NCI-H69 (cell line): ENCODE data around the gene CHI3L1.

Experiments used
- DNase-seq: peaks from one replicate; lab custom pipeline; 2025; lab: John Stamatoyannopoulos, UW

CHI3L1 gene

GRCh38 chr1:203168991-203169390, 17.5 kb downstream of the CHI3L1 start:
- DNase-seq: no peak

GRCh38 chr1:203168256-203168786, 18.2 kb downstream of the CHI3L1 start:
- no peak for DNase-seq

GRCh38 chr1:203167913-203168200, 18.6 kb downstream of the CHI3L1 start:
- DNase-seq: no peak

GRCh38 chr1:203167026-203167912, 19.2 kb downstream of the CHI3L1 start:
- DNase-seq: peak; percentile 36

GRCh38 chr1:203166192-203166940, 20.1 kb downstream of the CHI3L1 start:
- peak; percentile 14 for DNase-seq

GRCh38 chr1:203165800-203166161, 20.7 kb downstream of the CHI3L1 start:
- DNase-seq: no peak

- no peak for DNase-seq
Observed at GRCh38 chr1:203165101-203165799, 21.3 kb downstream of the CHI3L1 start.

- DNase-seq: no peak
Observed at GRCh38 chr1:203163891-203164635, 22.4 kb downstream of the CHI3L1 start.

GRCh38 chr1:203162403-203162802, 24.1 kb downstream of the CHI3L1 start:
- DNase-seq: no peak

GRCh38 chr1:203161703-203162102, 24.8 kb downstream of the CHI3L1 start:
- DNase-seq: no peak

- DNase-seq: no peak
Observed at GRCh38 chr1:203161175-203161574, 25.3 kb downstream of the CHI3L1 start.

GRCh38 chr1:203159844-203160243, 26.7 kb downstream of the CHI3L1 start:
- no peak for DNase-seq

- DNase-seq: peak; percentile 66
Observed at GRCh38 chr1:203158960-203159665, 27.4 kb downstream of the CHI3L1 start.

- DNase-seq: no peak
Observed at GRCh38 chr1:203158423-203158822, 28.1 kb downstream of the CHI3L1 start.

GRCh38 chr1:203156280-203156679, 30.2 kb downstream of the CHI3L1 start:
- peak; percentile 23 for DNase-seq

GRCh38 chr1:203153989-203154821, 32.3 kb downstream of the CHI3L1 start:
- no peak for DNase-seq

GRCh38 chr1:203153051-203153988, 33.2 kb downstream of the CHI3L1 start:
- peak; percentile 50 for DNase-seq

GRCh38 chr1:203152158-203153034, 34.1 kb downstream of the CHI3L1 start:
- DNase-seq: peak; percentile 83
